GM23248 (cell line): ENCODE data around the gene FOSL1.

Experiments
- EZH2 ChIP-seq: fragments of 200-600 bp; sonication (generic); IDR thresholded peaks from 2 replicates; pipeline ENCODE4 v1.6.1; 2018; ENCODE audit warnings: antibody characterized with exemption, mild to moderate bottlenecking; ENCODE audit not compliant: insufficient read depth, poor library complexity, severe bottlenecking
- EZH2phosphoT487 ChIP-seq: fragments of 200-600 bp; sonication (generic); IDR thresholded peaks from 2 replicates; pipeline ENCODE4 v1.6.1; 2018; ENCODE audit warnings: antibody characterized with exemption, moderate library complexity, mild to moderate bottlenecking, low read depth; ENCODE audit not compliant: insufficient read depth

- TF ChIP-seq EZH2phosphoT487 (no peak), EZH2 (no peak)
Observed at GRCh38 chr11:65885808-65886536, 14.2 kb downstream of the FOSL1 start.
